Activated T-cell treated with anti-CD3 and anti-CD28 coated beads, Interleukin-2, amount 50 U/mL, for 72 hours (primary cell): ENCODE results near the gene MIER1. TPM values are rescaled to one million over a fixed set of nuclear protein-coding genes. Genes with fewer than 3 reads are reported as not detected.

Source experiments
- ATAC-seq, 2 donors: fragments of 150-1000 bp; cut with Tn5 transposase; replicated peaks in 1 of 2; 2 replicates each; pipeline ENCODE4 v1.10.0; 2021; ENCODE audit warnings: moderate library complexity in 2 of 2, mild to moderate bottlenecking in 1 of 2
- DNase-seq, 2 donors: peaks; one replicate each; pipeline ENCODE4 v3.0.0; 2021 to 2022; ENCODE audit warnings: mixed read lengths in 1 of 2
- H3K27ac Mint-ChIP-seq: one replicate; pipeline ENCODE4 v1.8.0; 2022; ENCODE audit warnings: mild to moderate bottlenecking, moderate library complexity, mixed read lengths
- H3K27me3 Mint-ChIP-seq: one replicate; pipeline ENCODE4 v1.8.0; 2022; ENCODE audit warnings: low read depth, mixed read lengths
- H3K36me3 Mint-ChIP-seq, 2 donors: one replicate each; pipeline ENCODE4 v1.8.0; 2022; ENCODE audit warnings: mixed read lengths in 2 of 2, mild to moderate bottlenecking in 1 of 2; ENCODE audit not compliant: insufficient read depth in 2 of 2
- H3K4me1 Mint-ChIP-seq: one replicate; pipeline ENCODE4 v1.8.0; 2022; ENCODE audit warnings: low read depth, mixed read lengths
- H3K4me3 Mint-ChIP-seq, 2 donors: one replicate each; pipeline ENCODE4 v1.8.0; 2022; ENCODE audit warnings: mild to moderate bottlenecking in 2 of 2, mixed read lengths in 2 of 2, moderate library complexity in 2 of 2
- H3K9me3 Mint-ChIP-seq, 2 donors: one replicate each; pipeline ENCODE4 v1.8.0; 2022; ENCODE audit warnings: mixed read lengths in 2 of 2
- total RNA-seq, 2 donors: library from RNA; stranded (reverse); gene quantifications; one replicate each; pipeline ENCODE4 v1.2.3, GENCODE V29; 2022

Gene MIER1
- total RNA-seq, 2 donors from 2014 or later: 60.0 to 60.1 TPM

DNA sequence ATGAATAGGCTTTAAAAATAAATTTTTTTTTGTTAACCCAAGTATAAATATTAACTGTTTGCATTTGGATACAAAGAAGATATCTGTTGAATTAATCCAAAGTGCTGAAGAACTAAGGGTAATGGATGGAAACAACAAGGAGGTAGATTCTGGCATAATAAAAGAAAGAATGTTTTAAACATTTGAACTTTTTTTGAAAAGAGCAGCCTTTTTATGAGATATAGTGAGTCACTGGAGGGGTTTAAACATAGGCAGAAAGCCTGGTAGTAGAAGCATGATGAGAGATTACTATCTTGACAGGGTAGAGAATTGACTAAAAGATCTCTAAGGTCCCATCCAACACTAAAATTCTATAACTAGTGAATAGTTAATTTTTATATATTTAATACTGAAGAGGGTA lies 2.7 kb downstream of the MIER1 start:
- H3K4me3 Mint-ChIP-seq: peak overlapping the region; percentile 26 to 46
- peak overlapping the region; percentile 61 for H3K27ac Mint-ChIP-seq
- H3K4me1 Mint-ChIP-seq: peaks cover 53% of the 10 kb centered on the region
- no peak for ATAC-seq
- H3K9me3 Mint-ChIP-seq: no peaks in the 10 kb centered on the region
- no peaks in the 10 kb centered on the region for H3K27me3 Mint-ChIP-seq
- H3K36me3 Mint-ChIP-seq: peaks cover 11 to 12% of the 10 kb centered on the region in 2 donors
- DNase-seq: no peak

GRCh38 chr1:66929146-66929688 lies 4.4 kb downstream of the MIER1 start:
- no peaks in the 10 kb centered on the region for H3K9me3 Mint-ChIP-seq
- ATAC-seq: no peak
- H3K27me3 Mint-ChIP-seq: no peaks in the 10 kb centered on the region
- DNase-seq: peak in 1 of 2 donors; percentile 27
- H3K27ac Mint-ChIP-seq: peak overlapping the region; percentile 91
- H3K36me3 Mint-ChIP-seq: peaks cover 10 to 11% of the 10 kb centered on the region in 2 donors
- H3K4me3 Mint-ChIP-seq: peak overlapping the region; percentile 83 to 89
- peaks cover 57% of the 10 kb centered on the region for H3K4me1 Mint-ChIP-seq

- H3K27me3 Mint-ChIP-seq: no peaks in the 10 kb centered on the region
- DNase-seq (no peak), ATAC-seq (no peak)
- H3K9me3 Mint-ChIP-seq: no peaks in the 10 kb centered on the region
- H3K27ac Mint-ChIP-seq: peak overlapping the region; percentile 91
- H3K36me3 Mint-ChIP-seq: peaks cover 10 to 11% of the 10 kb centered on the region in 2 donors
- peak overlapping the region; percentile 83 to 89 for H3K4me3 Mint-ChIP-seq
- H3K4me1 Mint-ChIP-seq: peaks cover 60% of the 10 kb centered on the region
Measured at GRCh38 chr1:66929691-66929998, 4.9 kb downstream of the MIER1 start.

DNA sequence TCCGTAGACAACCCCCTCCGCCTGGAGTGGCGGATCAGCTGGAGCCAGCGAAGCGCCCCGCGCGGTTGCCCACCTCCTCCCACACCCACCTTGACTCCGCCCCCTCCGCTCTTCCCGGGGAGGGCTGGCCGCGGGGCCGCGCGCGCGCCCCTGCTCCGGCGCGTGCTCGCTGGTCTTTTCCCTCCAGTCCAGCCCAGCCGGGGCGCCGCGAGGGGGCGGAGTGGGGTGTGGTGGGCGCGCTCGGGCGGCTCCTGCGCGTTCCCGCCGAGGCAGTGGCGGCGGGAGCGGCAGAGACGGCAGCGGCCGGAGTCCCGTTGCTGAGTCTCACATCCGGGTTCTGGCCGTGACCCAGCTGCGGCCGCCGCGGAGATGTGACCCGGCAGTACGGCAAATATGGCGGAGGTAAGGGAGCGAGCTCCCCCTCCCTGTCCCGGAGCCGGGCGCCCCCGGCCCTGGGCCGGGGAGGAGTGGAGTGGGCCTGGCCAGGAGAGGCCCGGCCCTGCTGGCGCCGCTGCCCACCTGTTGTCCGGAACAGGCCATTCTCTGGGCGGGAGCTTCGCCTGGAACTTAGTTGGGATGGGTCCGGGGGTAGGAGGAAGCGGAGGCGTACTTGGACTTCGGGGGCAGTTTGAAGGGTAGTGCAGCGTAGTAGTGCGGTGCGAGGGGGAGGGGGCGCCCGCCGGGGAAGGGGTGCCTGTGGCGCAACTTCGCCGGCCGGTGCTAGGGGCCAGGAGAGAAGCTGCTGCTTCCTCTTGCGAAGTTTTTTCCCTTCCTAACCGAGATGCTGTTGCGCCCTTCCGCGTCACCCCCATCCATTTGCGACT lies 5.4 kb downstream of the MIER1 start:
- Mint-ChIP-seq H3K36me3 (peaks cover 10 to 11% of the 10 kb centered on the region in 2 donors), H3K9me3 (no peaks in the 10 kb centered on the region), H3K4me3 (peak overlapping the region; percentile 83 to 89), H3K27me3 (no peaks in the 10 kb centered on the region), H3K27ac (peak overlapping the region; percentile 93), H3K4me1 (peaks cover 66% of the 10 kb centered on the region)
- ATAC-seq (peak; percentile 80 to 82), DNase-seq (peak; percentile 95 to 99)

DNA sequence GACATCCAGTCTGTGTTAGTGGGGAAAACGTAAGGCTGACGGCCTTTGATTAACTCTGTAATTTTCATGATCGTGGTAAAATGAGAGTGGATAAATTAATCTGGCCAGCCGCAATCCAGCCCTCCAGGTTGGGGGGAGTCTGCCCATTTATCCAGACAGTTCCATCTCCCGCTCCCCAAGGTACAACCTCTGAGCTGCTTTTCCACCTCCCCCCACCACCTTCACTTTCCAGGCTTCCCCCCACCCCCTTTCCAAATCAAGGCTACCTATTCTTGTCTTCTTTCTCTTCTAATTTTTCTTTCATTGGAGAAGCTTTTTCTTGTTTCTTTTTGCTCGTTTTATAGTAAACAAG lies 6.0 kb downstream of the MIER1 start:
- Mint-ChIP-seq H3K4me3 (peak overlapping the region; percentile 83 to 89), H3K9me3 (no peaks in the 10 kb centered on the region), H3K4me1 (peaks cover 69% of the 10 kb centered on the region), H3K36me3 (peaks cover 10 to 11% of the 10 kb centered on the region in 2 donors), H3K27ac (peak overlapping the region; percentile 87), H3K27me3 (no peaks in the 10 kb centered on the region)
- ATAC-seq (no peak), DNase-seq (no peak)

- peak overlapping the region; percentile 83 to 89 for H3K4me3 Mint-ChIP-seq
- H3K4me1 Mint-ChIP-seq: peaks cover 69% of the 10 kb centered on the region
- peaks cover 10 to 15% of the 10 kb centered on the region in 2 donors for H3K36me3 Mint-ChIP-seq
- H3K9me3 Mint-ChIP-seq: peaks cover 0 to 1% of the 10 kb centered on the region in 2 donors
- H3K27me3 Mint-ChIP-seq: no peaks in the 10 kb centered on the region
- H3K27ac Mint-ChIP-seq: peak overlapping the region; percentile 87
- DNase-seq (no peak), ATAC-seq (peak in 1 of 2 donors; percentile 20)
Measured at GRCh38 chr1:66931590-66931989, 6.8 kb downstream of the MIER1 start.

- Mint-ChIP-seq H3K36me3 (peaks cover 10 to 12% of the 10 kb centered on the region in 2 donors), H3K4me3 (peak overlapping the region; percentile 83 to 96), H3K9me3 (peaks cover 0 to 1% of the 10 kb centered on the region in 2 donors), H3K27ac (peak overlapping the region; percentile 97), H3K27me3 (no peaks in the 10 kb centered on the region), H3K4me1 (peaks cover 69% of the 10 kb centered on the region)
- ATAC-seq: no peak
- no peak for DNase-seq
Measured at GRCh38 chr1:66932291-66932690, 7.5 kb downstream of the MIER1 start.

- peak overlapping the region; percentile 83 to 96 for H3K4me3 Mint-ChIP-seq
- peaks cover 8 to 12% of the 10 kb centered on the region in 2 donors for H3K36me3 Mint-ChIP-seq
- H3K9me3 Mint-ChIP-seq: peaks cover 0 to 1% of the 10 kb centered on the region in 2 donors
- no peak for DNase-seq
- peaks cover 73% of the 10 kb centered on the region for H3K4me1 Mint-ChIP-seq
- ATAC-seq: no peak
- peak overlapping the region; percentile 97 for H3K27ac Mint-ChIP-seq
- no peaks in the 10 kb centered on the region for H3K27me3 Mint-ChIP-seq
Measured at GRCh38 chr1:66933887-66934700, 9.3 kb downstream of the MIER1 start.

- ATAC-seq (no peak), DNase-seq (no peak)
- peaks cover 2 to 12% of the 10 kb centered on the region in 2 donors for H3K36me3 Mint-ChIP-seq
- peaks cover 95% of the 10 kb centered on the region for H3K4me1 Mint-ChIP-seq
- H3K27me3 Mint-ChIP-seq: no peaks in the 10 kb centered on the region
- H3K4me3 Mint-ChIP-seq: peak overlapping the region; percentile 45
- peak overlapping the region; percentile 82 for H3K27ac Mint-ChIP-seq
- H3K9me3 Mint-ChIP-seq: peaks cover 0 to 1% of the 10 kb centered on the region in 2 donors
Measured at GRCh38 chr1:66937529-66938234, 12.9 kb downstream of the MIER1 start.

DNA sequence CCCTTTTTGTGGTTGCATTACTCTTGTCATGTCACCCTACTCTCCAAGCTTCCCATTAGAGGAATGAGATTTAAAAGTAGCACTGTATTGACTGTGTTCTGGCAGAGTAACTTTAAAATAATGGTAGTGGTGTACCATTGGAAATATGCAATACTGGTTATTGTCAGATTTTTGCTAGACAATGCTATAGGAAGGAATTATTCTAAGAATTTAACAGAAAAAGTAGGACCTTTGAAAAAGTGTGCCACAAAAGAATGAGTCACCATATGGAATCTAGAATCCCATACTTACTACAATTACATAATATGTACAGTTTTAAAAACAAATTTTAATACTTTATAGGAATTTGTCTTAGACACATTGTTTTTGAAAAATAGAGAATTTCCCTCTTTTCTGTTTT lies 13.8 kb downstream of the MIER1 start:
- no peaks in the 10 kb centered on the region for H3K27me3 Mint-ChIP-seq

GRCh38 chr1:66940981-66941380 lies 16.2 kb downstream of the MIER1 start:
- H3K4me1 Mint-ChIP-seq: peaks cover 67% of the 10 kb centered on the region
- DNase-seq (no peak), ATAC-seq (no peak)
- peak overlapping the region in 1 of 2 donors; percentile 22 for H3K4me3 Mint-ChIP-seq
- peaks cover 5 to 10% of the 10 kb centered on the region in 2 donors for H3K36me3 Mint-ChIP-seq
- peak overlapping the region; percentile 65 for H3K27ac Mint-ChIP-seq
- no peaks in the 10 kb centered on the region for H3K27me3 Mint-ChIP-seq
- peaks cover 0 to 1% of the 10 kb centered on the region in 2 donors for H3K9me3 Mint-ChIP-seq

More for the DNA sequence above, 13.8 kb downstream of the MIER1 start:
- peak overlapping the region; percentile 14 for H3K27ac Mint-ChIP-seq
- H3K9me3 Mint-ChIP-seq: peaks cover 0 to 1% of the 10 kb centered on the region in 2 donors
- DNase-seq (no peak), ATAC-seq (no peak)
- H3K36me3 Mint-ChIP-seq: peaks cover 5 to 12% of the 10 kb centered on the region in 2 donors
- H3K4me3 Mint-ChIP-seq: peak overlapping the region in 1 of 2 donors; percentile 42
- peaks cover 87% of the 10 kb centered on the region for H3K4me1 Mint-ChIP-seq

GRCh38 chr1:66943361-66943969 lies 18.7 kb downstream of the MIER1 start:
- no peaks in the 10 kb centered on the region for H3K27me3 Mint-ChIP-seq
- peaks cover 15 to 30% of the 10 kb centered on the region in 2 donors for H3K36me3 Mint-ChIP-seq
- DNase-seq: no peak
- H3K4me1 Mint-ChIP-seq: peaks cover 48% of the 10 kb centered on the region
- no peak for ATAC-seq
- no peaks in the 10 kb centered on the region for H3K9me3 Mint-ChIP-seq
- H3K27ac Mint-ChIP-seq: peak overlapping the region; percentile 41
- H3K4me3 Mint-ChIP-seq: no peak overlapping the region
